ENCODE results near the gene C16orf87. TPM values are rescaled to one million over a fixed set of nuclear protein-coding genes. Genes with fewer than 3 reads are reported as not detected.
A peak's percentile ranks its signal among the peaks of the same experiment; 100 is the strongest.

The C16orf87 gene
- total RNA-seq, 1 experiment from 2014 or later, result 22.5 TPM

GRCh38 chr16:46789499-46790414, 41.2 kb downstream of the C16orf87 start (continued):
- TF ChIP-seq ZBTB43 (CRISPR knock-in tag; IDR thresholded peaks at IDR 0.05) (peak; percentile 72; the same call in 1 of the 2 replicates), ZBTB21 (CRISPR knock-in tag; IDR thresholded peaks at IDR 0.05; ENCODE audit: borderline replicate concordance) (peak; percentile 77), TEAD1 (CRISPR knock-in tag; IDR thresholded peaks at IDR 0.05) (no peak), ATF1 (CRISPR knock-in tag; IDR thresholded peaks at IDR 0.05) (no peak), ZNF512 (CRISPR knock-in tag; IDR thresholded peaks at IDR 0.05; ENCODE audit: borderline replicate concordance) (no peak), ZNF263 (CRISPR knock-in tag; IDR thresholded peaks at IDR 0.05; ENCODE audit: low read depth) (no peak), CREM (CRISPR knock-in tag; IDR thresholded peaks at IDR 0.05) (no peak), ZNF423 (CRISPR knock-in tag; IDR thresholded peaks at IDR 0.05) (peak; percentile 89), NR2C2 (CRISPR knock-in tag; IDR thresholded peaks at IDR 0.05) (no peak), GTF2I (CRISPR knock-in tag; conservative IDR thresholded peaks at IDR 0.05) (no peak), E2F5 (CRISPR knock-in tag; IDR thresholded peaks at IDR 0.05) (0 out of 2 replicates have a peak, but pooled peaks have one; percentile 41), IRF1 (CRISPR knock-in tag; IDR thresholded peaks at IDR 0.05) (no peak), NFYB (CRISPR knock-in tag; conservative IDR thresholded peaks at IDR 0.05; ENCODE audit: low read depth) (no peak), GRHL2 (CRISPR knock-in tag; IDR thresholded peaks at IDR 0.05; ENCODE audit: insufficient replicate concordance, severe bottlenecking) (no peak), RELA (CRISPR knock-in tag; IDR thresholded peaks at IDR 0.05; ENCODE audit: borderline replicate concordance) (no peak), PRRX2 (CRISPR knock-in tag; IDR thresholded peaks at IDR 0.05) (no peak), MLX (CRISPR knock-in tag; IDR thresholded peaks at IDR 0.05) (no peak), AR (CRISPR knock-in tag; IDR thresholded peaks at IDR 0.05) (no peak), USF1 (CRISPR knock-in tag; IDR thresholded peaks at IDR 0.05) (peak; percentile 25; the same call in 1 of the 2 replicates), ZNF671 (CRISPR knock-in tag; IDR thresholded peaks at IDR 0.05) (no peak), NFATC4 (CRISPR knock-in tag; IDR thresholded peaks at IDR 0.05) (no peak; the same call in 1 of the 2 replicates), JAZF1 (CRISPR knock-in tag; IDR thresholded peaks at IDR 0.05) (no peak), ZNF532 (CRISPR knock-in tag; IDR thresholded peaks at IDR 0.05; ENCODE audit: borderline replicate concordance) (no peak), SMAD3 (CRISPR knock-in tag; IDR thresholded peaks at IDR 0.05; ENCODE audit: borderline replicate concordance) (0 out of 2 replicates have a peak, but pooled peaks have one; percentile 35), TP53 (CRISPR knock-in tag; IDR thresholded peaks at IDR 0.05) (peak; percentile 88; the same call in 1 of the 2 replicates)
